Adipocyte (in vitro differentiated cells): ENCODE data around the gene CST3.
"Not testable (repeated sequence)": the region's sequence is repeated elsewhere in the genome, so short reads cannot be mapped to it uniquely, and the experiment has no call there.

Source experiments
- DNase-seq: peaks from one replicate; pipeline ENCODE4 v3.0.0-alpha.2; 2015; ENCODE audit warnings: low read depth
- H3K27me3 ChIP-seq: replicated peaks from 2 replicates; pipeline ENCODE4 v1.7.0; 2013; ENCODE audit warnings: mild to moderate bottlenecking, low read length, moderate library complexity; ENCODE audit not compliant: control insufficient read depth, insufficient read depth
- H3K36me3 ChIP-seq: 2 replicates; pipeline ENCODE4 v1.7.0; 2013; ENCODE audit warnings: low read length, mild to moderate bottlenecking, moderate library complexity; ENCODE audit not compliant: control insufficient read depth, insufficient read depth, severe bottlenecking
- H3K4me1 ChIP-seq: 2 replicates; pipeline ENCODE4 v1.7.0; 2013; ENCODE audit warnings: mild to moderate bottlenecking, low read length, moderate library complexity; ENCODE audit not compliant: control insufficient read depth, insufficient read depth
- H3K4me3 ChIP-seq: 2 replicates; pipeline ENCODE4 v1.7.0; 2013; ENCODE audit warnings: mild to moderate bottlenecking, low read length, moderate library complexity
- H3K9ac ChIP-seq: 2 replicates; pipeline ENCODE4 v1.7.0; 2013; ENCODE audit warnings: mild to moderate bottlenecking, low read length, moderate library complexity
- H3K9me3 ChIP-seq: 2 replicates; pipeline ENCODE4 v1.7.0; 2013; ENCODE audit warnings: mild to moderate bottlenecking, low read length, moderate library complexity; ENCODE audit not compliant: control insufficient read depth

Gene CST3

GRCh38 chr20:23625236-23625964 is 12.4 kb downstream of the CST3 start:
- Histone ChIP-seq H3K9ac (peak overlapping the region; percentile 1), H3K27me3 (no peaks in the 10 kb centered on the region), H3K4me1 (peaks cover 50% of the 10 kb centered on the region), H3K4me3 (no peak overlapping the region), H3K9me3 (peaks cover 5% of the 10 kb centered on the region), H3K36me3 (no peaks in the 10 kb centered on the region)
- no peak for DNase-seq

- H3K36me3 ChIP-seq = no peaks in the 10 kb centered on the region
- peaks cover 5% of the 10 kb centered on the region for H3K9me3 ChIP-seq
- H3K4me3 ChIP-seq = peak overlapping the region; percentile 9
- DNase-seq = peak; percentile 24
- H3K27me3 ChIP-seq = no peaks in the 10 kb centered on the region
- peak overlapping the region; percentile 87 for H3K9ac ChIP-seq
- H3K4me1 ChIP-seq = peaks cover 42% of the 10 kb centered on the region
Measured at GRCh38 chr20:23624324-23624691, 13.4 kb downstream of the CST3 start.

- Histone ChIP-seq H3K36me3 (no peaks in the 10 kb centered on the region), H3K9ac (peak overlapping the region; percentile 87), H3K27me3 (no peaks in the 10 kb centered on the region), H3K4me3 (peak overlapping the region; percentile 9), H3K4me1 (peaks cover 37% of the 10 kb centered on the region), H3K9me3 (peaks cover 5% of the 10 kb centered on the region)
- DNase-seq = no peak
Measured at GRCh38 chr20:23623666-23624323, 14.0 kb downstream of the CST3 start.

GRCh38 chr20:23622839-23623343 is 14.9 kb downstream of the CST3 start:
- H3K27me3 ChIP-seq = no peaks in the 10 kb centered on the region
- H3K9ac ChIP-seq = peak overlapping the region; percentile 87
- peaks cover 36% of the 10 kb centered on the region for H3K4me1 ChIP-seq
- H3K9me3 ChIP-seq = peaks cover 5% of the 10 kb centered on the region
- peak overlapping the region; percentile 69 for H3K4me3 ChIP-seq
- DNase-seq = peak; percentile 94
- no peaks in the 10 kb centered on the region for H3K36me3 ChIP-seq

- peak overlapping the region; percentile 69 for H3K4me3 ChIP-seq
Measured at GRCh38 chr20:23622401-23622800, 15.4 kb downstream of the CST3 start.

GRCh38 chr20:23620670-23621386 is 16.9 kb downstream of the CST3 start:
- H3K36me3 ChIP-seq, DNase-seq, H3K9ac ChIP-seq, H3K9me3 ChIP-seq, H3K27me3 ChIP-seq, H3K4me3 ChIP-seq: not testable (repeated sequence)
- peaks cover 29% of the 10 kb centered on the region for H3K4me1 ChIP-seq

More at GRCh38 chr20:23622401-23622800, 15.4 kb downstream of the CST3 start:
- not testable (repeated sequence) for H3K9me3 ChIP-seq, DNase-seq, H3K36me3 ChIP-seq, H3K27me3 ChIP-seq
- H3K9ac ChIP-seq = peak overlapping the region; percentile 87
- peaks cover 36% of the 10 kb centered on the region for H3K4me1 ChIP-seq

- peaks cover 37% of the 10 kb centered on the region for H3K4me1 ChIP-seq
- no peak for DNase-seq
- H3K9me3 ChIP-seq = no peaks in the 10 kb centered on the region
- H3K9ac ChIP-seq = peak overlapping the region; percentile 67
- H3K36me3 ChIP-seq = no peaks in the 10 kb centered on the region
- no peaks in the 10 kb centered on the region for H3K27me3 ChIP-seq
- H3K4me3 ChIP-seq = peak overlapping the region; percentile 1
Measured at GRCh38 chr20:23614163-23614562, 23.6 kb downstream of the CST3 start.

- DNase-seq = no peak
- Histone ChIP-seq H3K4me1 (peaks cover 39% of the 10 kb centered on the region), H3K4me3 (no peak overlapping the region), H3K27me3 (no peaks in the 10 kb centered on the region), H3K36me3 (no peaks in the 10 kb centered on the region), H3K9me3 (no peaks in the 10 kb centered on the region), H3K9ac (peak overlapping the region; percentile 67)
Measured at GRCh38 chr20:23613676-23614075, 24.1 kb downstream of the CST3 start.

GRCh38 chr20:23612396-23612795 is 25.4 kb downstream of the CST3 start:
- Histone ChIP-seq H3K9ac (no peak overlapping the region), H3K9me3 (no peaks in the 10 kb centered on the region), H3K4me3 (peak overlapping the region; percentile 13), H3K36me3 (no peaks in the 10 kb centered on the region), H3K27me3 (no peaks in the 10 kb centered on the region), H3K4me1 (peaks cover 39% of the 10 kb centered on the region)
- no peak for DNase-seq

- no peaks in the 10 kb centered on the region for H3K9me3 ChIP-seq
- peak; percentile 42 for DNase-seq
- H3K9ac ChIP-seq = no peak overlapping the region
- H3K4me1 ChIP-seq = peaks cover 47% of the 10 kb centered on the region
- no peak overlapping the region for H3K4me3 ChIP-seq
- peaks cover 6% of the 10 kb centered on the region for H3K27me3 ChIP-seq
- H3K36me3 ChIP-seq = no peaks in the 10 kb centered on the region
Measured at GRCh38 chr20:23609486-23610109, 28.2 kb downstream of the CST3 start.
